ENCODE data around the gene PTCD1. TPM values are rescaled to one million over a fixed set of nuclear protein-coding genes. Genes with fewer than 3 reads are reported as not detected.

The PTCD1 gene
- total and polyA plus RNA-seq, 3 donors from 2014 or later = 6.1 to 14.4 (median 13.6) TPM

GRCh38 chr7:99404235-99404976 lies 34.2 kb downstream of the PTCD1 start:
- WGBS, 2 donors = 79 to 82% methylated on average over 11 to 18 of the region's 18 CpGs
- no peak overlapping the region for H3K27ac ChIP-seq
- H3K9me3 ChIP-seq = no peaks in the 10 kb centered on the region
- no peak for DNase-seq
- TF ChIP-seq CTCF (IDR thresholded peaks at IDR 0.05) = no peak
- TF ChIP-seq POLR2A (IDR thresholded peaks at IDR 0.05) = no peak
- no peaks in the 10 kb centered on the region for H3K27me3 ChIP-seq
- intact Hi-C loops (cut with DNase I; ENCODE audit: low total_unique reads) = no loop called here
- H3K36me3 ChIP-seq (ENCODE audit: low read depth, missing control alignments) = no peaks in the 10 kb centered on the region
- H3K4me1 ChIP-seq = peaks cover 14% of the 10 kb centered on the region
- no peak overlapping the region for H3K4me3 ChIP-seq

- Histone ChIP-seq H3K4me3 (no peak overlapping the region), H3K4me1 (peaks cover 14% of the 10 kb centered on the region), H3K27ac (no peak overlapping the region), H3K27me3 (no peaks in the 10 kb centered on the region), H3K9me3 (no peaks in the 10 kb centered on the region), H3K36me3 (ENCODE audit: low read depth, missing control alignments) (no peaks in the 10 kb centered on the region)
- intact Hi-C loops (cut with DNase I; ENCODE audit: low total_unique reads) = no loop called here
- 82 to 87% methylated on average over 3 to 5 of the region's 5 CpGs for WGBS, 2 donors
- DNase-seq = no peak
- TF ChIP-seq POLR2A (IDR thresholded peaks at IDR 0.05) (no peak), CTCF (IDR thresholded peaks at IDR 0.05) (no peak)
Observed at GRCh38 chr7:99403764-99404163, 34.8 kb downstream of the PTCD1 start.

GRCh38 chr7:99402854-99403253 lies 35.7 kb downstream of the PTCD1 start:
- DNase-seq = no peak
- no peaks in the 10 kb centered on the region for H3K9me3 ChIP-seq
- no peak for TF ChIP-seq POLR2A (IDR thresholded peaks at IDR 0.05)
- no peak for TF ChIP-seq CTCF (IDR thresholded peaks at IDR 0.05)
- no peak overlapping the region for H3K4me3 ChIP-seq
- no peaks in the 10 kb centered on the region for H3K36me3 ChIP-seq (ENCODE audit: low read depth, missing control alignments)
- H3K27ac ChIP-seq = no peak overlapping the region
- intact Hi-C loops (cut with DNase I; ENCODE audit: low total_unique reads) = no loop called here
- H3K4me1 ChIP-seq = peaks cover 14% of the 10 kb centered on the region
- 94 to 95% methylated on average over 3 of the region's 3 CpGs for WGBS, 2 donors
- H3K27me3 ChIP-seq = no peaks in the 10 kb centered on the region

- Histone ChIP-seq H3K4me1 (peaks cover 2% of the 10 kb centered on the region), H3K27ac (no peak overlapping the region), H3K4me3 (no peak overlapping the region), H3K36me3 (ENCODE audit: low read depth, missing control alignments) (no peaks in the 10 kb centered on the region), H3K9me3 (no peaks in the 10 kb centered on the region), H3K27me3 (no peaks in the 10 kb centered on the region)
- DNase-seq = no peak
- TF ChIP-seq CTCF (IDR thresholded peaks at IDR 0.05) = no peak
- TF ChIP-seq POLR2A (IDR thresholded peaks at IDR 0.05) = no peak
- WGBS, 2 donors = 75 to 79% methylated on average over 6 of the region's 6 CpGs
- intact Hi-C loops (cut with DNase I; ENCODE audit: low total_unique reads) = no loop called here
Observed at GRCh38 chr7:99399597-99399996, 39.0 kb downstream of the PTCD1 start.

- 46 to 73% methylated on average over 2 to 5 of the region's 5 CpGs for WGBS, 2 donors
- intact Hi-C loops (cut with DNase I; ENCODE audit: low total_unique reads) = no loop called here
- no peaks in the 10 kb centered on the region for H3K4me1 ChIP-seq
- H3K9me3 ChIP-seq = no peaks in the 10 kb centered on the region
- H3K27ac ChIP-seq = no peak overlapping the region
- no peak overlapping the region for H3K4me3 ChIP-seq
- H3K27me3 ChIP-seq = no peaks in the 10 kb centered on the region
- no peak for DNase-seq
- TF ChIP-seq CTCF (IDR thresholded peaks at IDR 0.05) (no peak), POLR2A (IDR thresholded peaks at IDR 0.05) (no peak)
- H3K36me3 ChIP-seq (ENCODE audit: low read depth, missing control alignments) = no peaks in the 10 kb centered on the region
Observed at GRCh38 chr7:99398891-99399445, 39.6 kb downstream of the PTCD1 start.

All from testis (tissue), 3 donors.